HAP-1 (cell line): ENCODE data around the gene CYP3A5.
"Not testable (repeated sequence)": the region's sequence is repeated elsewhere in the genome, so short reads cannot be mapped to it uniquely, and the experiment has no call there.

Experiments used
- DNase-seq, 2 experiments: peaks; one replicate each; pipeline ENCODE4 v3.0.0-alpha.2; 2016 to 2020; ENCODE audit warnings: low spot score in 2 of 2
- H3K27me3 ChIP-seq: fragments of 250-450 bp; sonication (Bioruptor Pico); 2 replicates; pipeline ENCODE4 v1.5.1; 2020; ENCODE audit warnings: low read depth, mild to moderate bottlenecking, moderate library complexity
- H3K36me3 ChIP-seq: fragments of 250-450 bp; sonication (Bioruptor Pico); replicated peaks from 2 replicates; pipeline ENCODE4 v1.5.1; 2020; ENCODE audit warnings: mild to moderate bottlenecking
- H3K4me1 ChIP-seq: fragments of 250-450 bp; sonication (Bioruptor Pico); 2 replicates; pipeline ENCODE4 v1.5.1; 2020; ENCODE audit warnings: mild to moderate bottlenecking
- H3K4me3 ChIP-seq: fragments of 250-450 bp; sonication (Bioruptor Pico); 2 replicates; pipeline ENCODE4 v1.5.1; 2020; ENCODE audit warnings: mild to moderate bottlenecking, moderate library complexity
- H3K9me3 ChIP-seq: fragments of 250-450 bp; sonication (Bioruptor Pico); 2 replicates; pipeline ENCODE4 v1.5.1; 2020; ENCODE audit warnings: mild to moderate bottlenecking, moderate library complexity
- in situ Hi-C: fragments of 300-500 bp; cut with MboI; formaldehyde crosslinking; loops from 3 replicates; pipeline ENCODE4 v1.14.3; 2020; ENCODE audit warnings: low sequenced_read_pairs, inconsistent platforms, mixed read lengths

The CYP3A5 gene

GRCh38 chr7:99642027-99642426 lies 37.8 kb downstream of the CYP3A5 start:
- H3K9me3 ChIP-seq, result no peaks in the 10 kb centered on the region
- H3K4me3 ChIP-seq, result no peak overlapping the region
- 0 out of 2 replicates have a peak, but pooled peaks cover 2% of the 10 kb centered on the region for H3K36me3 ChIP-seq
- H3K4me1 ChIP-seq, result no peaks in the 10 kb centered on the region
- in situ Hi-C loops, result no loop called here
- no peaks in the 10 kb centered on the region for H3K27me3 ChIP-seq
- no peak for DNase-seq

- DNase-seq, result no peak
- no peaks in the 10 kb centered on the region for H3K9me3 ChIP-seq
- H3K4me1 ChIP-seq, result no peaks in the 10 kb centered on the region
- in situ Hi-C loops, result no loop called here
- no peak overlapping the region for H3K4me3 ChIP-seq
- H3K36me3 ChIP-seq, result no peaks in the 10 kb centered on the region; the same call in 1 of the 2 replicates
- no peaks in the 10 kb centered on the region for H3K27me3 ChIP-seq
Observed at GRCh38 chr7:99639267-99639666, 40.5 kb downstream of the CYP3A5 start.

GRCh38 chr7:99638731-99639130 lies 41.1 kb downstream of the CYP3A5 start:
- H3K4me1 ChIP-seq, result no peaks in the 10 kb centered on the region
- no peak overlapping the region for H3K4me3 ChIP-seq
- no peaks in the 10 kb centered on the region for H3K27me3 ChIP-seq
- no peaks in the 10 kb centered on the region; the same call in 1 of the 2 replicates for H3K36me3 ChIP-seq
- in situ Hi-C loops, result no loop called here
- no peak for DNase-seq
- no peaks in the 10 kb centered on the region for H3K9me3 ChIP-seq

- H3K9me3 ChIP-seq, H3K4me3 ChIP-seq, DNase-seq, H3K36me3 ChIP-seq, H3K27me3 ChIP-seq, H3K4me1 ChIP-seq, in situ Hi-C loops: not testable (repeated sequence)
Observed at GRCh38 chr7:99637414-99637813, 42.4 kb downstream of the CYP3A5 start.

- in situ Hi-C loops, result no loop called here
- DNase-seq, result no peak
- H3K4me1 ChIP-seq, result no peaks in the 10 kb centered on the region
- no peaks in the 10 kb centered on the region for H3K9me3 ChIP-seq
- H3K4me3 ChIP-seq, result no peak overlapping the region
- no peaks in the 10 kb centered on the region for H3K27me3 ChIP-seq
- peaks cover 39% of the 10 kb centered on the region for H3K36me3 ChIP-seq
Observed at GRCh38 chr7:99631295-99632109, 48.3 kb downstream of the CYP3A5 start.

- H3K36me3 ChIP-seq, result peaks cover 58% of the 10 kb centered on the region
- H3K9me3 ChIP-seq, result no peaks in the 10 kb centered on the region
- no peak for DNase-seq
- H3K4me1 ChIP-seq, result no peaks in the 10 kb centered on the region
- H3K27me3 ChIP-seq, result no peaks in the 10 kb centered on the region
- H3K4me3 ChIP-seq, result no peak overlapping the region
- in situ Hi-C loops, result no loop called here
Observed at GRCh38 chr7:99629643-99630042, 50.2 kb downstream of the CYP3A5 start.

GRCh38 chr7:99628471-99629465 lies 51.0 kb downstream of the CYP3A5 start:
- in situ Hi-C loops, result no loop called here
- no peak for DNase-seq
- Histone ChIP-seq H3K27me3 (no peaks in the 10 kb centered on the region), H3K36me3 (peaks cover 67% of the 10 kb centered on the region), H3K9me3 (no peaks in the 10 kb centered on the region), H3K4me1 (no peaks in the 10 kb centered on the region), H3K4me3 (no peak overlapping the region)

- Histone ChIP-seq H3K4me3 (no peak overlapping the region), H3K27me3 (no peaks in the 10 kb centered on the region), H3K9me3 (no peaks in the 10 kb centered on the region), H3K36me3 (peaks cover 79% of the 10 kb centered on the region), H3K4me1 (no peaks in the 10 kb centered on the region)
- DNase-seq, result no peak
- in situ Hi-C loops, result no loop called here
Observed at GRCh38 chr7:99627513-99627912, 52.3 kb downstream of the CYP3A5 start.

GRCh38 chr7:99626661-99627060 lies 53.1 kb downstream of the CYP3A5 start:
- no peaks in the 10 kb centered on the region for H3K4me1 ChIP-seq
- in situ Hi-C loops, result no loop called here
- no peaks in the 10 kb centered on the region for H3K27me3 ChIP-seq
- H3K9me3 ChIP-seq, result no peaks in the 10 kb centered on the region
- H3K4me3 ChIP-seq, result no peak overlapping the region
- H3K36me3 ChIP-seq, result peaks cover 82% of the 10 kb centered on the region
- no peak for DNase-seq

- Histone ChIP-seq H3K9me3 (no peaks in the 10 kb centered on the region), H3K27me3 (no peaks in the 10 kb centered on the region), H3K4me1 (no peaks in the 10 kb centered on the region), H3K36me3 (peaks cover 89% of the 10 kb centered on the region), H3K4me3 (no peak overlapping the region)
- in situ Hi-C loops, result no loop called here
- no peak for DNase-seq
Observed at GRCh38 chr7:99625961-99626360, 53.8 kb downstream of the CYP3A5 start.

GRCh38 chr7:99625321-99625720 lies 54.5 kb downstream of the CYP3A5 start:
- in situ Hi-C loops, result no loop called here
- no peaks in the 10 kb centered on the region for H3K9me3 ChIP-seq
- H3K36me3 ChIP-seq, result peaks cover 88% of the 10 kb centered on the region
- DNase-seq, result no peak
- H3K4me1 ChIP-seq, result no peaks in the 10 kb centered on the region
- H3K4me3 ChIP-seq, result no peak overlapping the region
- H3K27me3 ChIP-seq, result no peaks in the 10 kb centered on the region

GRCh38 chr7:99624484-99624883 lies 55.3 kb downstream of the CYP3A5 start:
- peaks cover 88% of the 10 kb centered on the region for H3K36me3 ChIP-seq
- in situ Hi-C loops, result no loop called here
- H3K4me3 ChIP-seq, result no peak overlapping the region
- H3K4me1 ChIP-seq, result no peaks in the 10 kb centered on the region
- no peak for DNase-seq
- H3K27me3 ChIP-seq, result no peaks in the 10 kb centered on the region
- no peaks in the 10 kb centered on the region for H3K9me3 ChIP-seq

- Histone ChIP-seq H3K27me3 (no peaks in the 10 kb centered on the region), H3K4me1 (no peaks in the 10 kb centered on the region), H3K4me3 (no peak overlapping the region), H3K36me3 (peaks cover 88% of the 10 kb centered on the region), H3K9me3 (no peaks in the 10 kb centered on the region)
- DNase-seq, result no peak
- in situ Hi-C loops, result no loop called here
Observed at GRCh38 chr7:99623702-99624447, 55.9 kb downstream of the CYP3A5 start.
